ENCODE data around the gene ZNF343. TPM values are rescaled to one million over a fixed set of nuclear protein-coding genes. Genes with fewer than 3 reads are reported as not detected.

ZNF343 gene
- total and polyA plus RNA-seq, 2 donors (not counting 3 experiments of a cell fraction or from before 2014, with no cell fraction given), result 4.7 to 7.9 TPM

DNA sequence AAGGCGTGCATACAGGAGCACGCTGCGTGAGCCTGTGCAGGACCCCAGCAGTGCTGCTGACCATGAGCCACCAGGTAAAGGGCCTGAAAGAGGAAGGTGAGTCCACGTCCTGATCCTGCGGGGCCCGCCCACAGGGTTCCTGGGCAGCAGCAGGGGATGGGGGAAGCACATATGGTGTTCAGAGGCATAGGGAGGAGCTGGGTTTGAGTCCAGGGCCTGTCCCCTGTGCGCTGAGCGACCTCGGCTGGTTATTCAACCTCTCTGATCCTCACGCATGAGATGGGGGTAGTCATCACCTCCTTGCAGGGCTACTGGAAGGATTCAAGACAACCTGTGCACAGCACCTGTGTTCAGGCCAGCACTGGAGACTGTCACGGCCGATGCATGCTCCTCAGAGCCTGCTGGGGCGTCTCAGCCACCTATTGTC is 27.9 kb upstream of the ZNF343 start, which contains the start of gene TMC2:
Gene TMC2, plus strand, starts transcription at position 14 of the 427 bp plus-strand sequence. Its CDS starts 49 bp downstream, at position 63.
- TF ChIP-seq POLR2A (IDR thresholded peaks at IDR 0.05; ENCODE audit: low read depth, low read length), result no peak
- TF ChIP-seq EZH2 (IDR thresholded peaks at IDR 0.05; ENCODE audit: borderline replicate concordance, low read depth, low read length, severe bottlenecking), result no peak
- TF ChIP-seq, protein P1, sequence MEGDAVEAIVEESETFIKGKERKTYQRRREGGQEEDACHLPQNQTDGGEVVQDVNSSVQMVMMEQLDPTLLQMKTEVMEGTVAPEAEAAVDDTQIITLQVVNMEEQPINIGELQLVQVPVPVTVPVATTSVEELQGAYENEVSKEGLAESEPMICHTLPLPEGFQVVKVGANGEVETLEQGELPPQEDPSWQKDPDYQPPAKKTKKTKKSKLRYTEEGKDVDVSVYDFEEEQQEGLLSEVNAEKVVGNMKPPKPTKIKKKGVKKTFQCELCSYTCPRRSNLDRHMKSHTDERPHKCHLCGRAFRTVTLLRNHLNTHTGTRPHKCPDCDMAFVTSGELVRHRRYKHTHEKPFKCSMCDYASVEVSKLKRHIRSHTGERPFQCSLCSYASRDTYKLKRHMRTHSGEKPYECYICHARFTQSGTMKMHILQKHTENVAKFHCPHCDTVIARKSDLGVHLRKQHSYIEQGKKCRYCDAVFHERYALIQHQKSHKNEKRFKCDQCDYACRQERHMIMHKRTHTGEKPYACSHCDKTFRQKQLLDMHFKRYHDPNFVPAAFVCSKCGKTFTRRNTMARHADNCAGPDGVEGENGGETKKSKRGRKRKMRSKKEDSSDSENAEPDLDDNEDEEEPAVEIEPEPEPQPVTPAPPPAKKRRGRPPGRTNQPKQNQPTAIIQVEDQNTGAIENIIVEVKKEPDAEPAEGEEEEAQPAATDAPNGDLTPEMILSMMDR (IDR thresholded peaks at IDR 0.05; ENCODE audit: extremely low read depth in 1 of 2, insufficient read depth in 1 of 2, low read depth in 1 of 2, low read length in 2 of 2), result no peak
- dilution Hi-C loops (cut with MboI; ENCODE audit: extremely low pct_ligation_motif_present, low sequenced_read_pairs) (no loop called here), intact Hi-C loops (cut with micrococcal nuclease) (no loop called here)
- Histone ChIP-seq H3K27ac (ENCODE audit: insufficient read depth, low read depth, low read length) (no peak within 1 kb of the TSS), H3K79me2 (ENCODE audit: control insufficient read depth, insufficient read depth, low read length) (no peaks in the 10 kb centered on the region), H2AFZ (ENCODE audit: low read depth, low read length) (no peak within 1 kb of the TSS), H3K9me3 (replicated peaks; ENCODE audit: control insufficient read depth, insufficient read depth, low read length) (no peaks in the 10 kb centered on the region), H3K36me3 (ENCODE audit: control insufficient read depth in 2 of 2, extremely low read depth in 1 of 2, insufficient read depth in 2 of 2, low read length in 2 of 2) (no peaks in the 10 kb centered on the region), H3K4me2 (ENCODE audit: insufficient read depth, low read length) (no peak within 1 kb of the TSS), H3K4me3 (replicated peaks in 1 of 3; ENCODE audit: insufficient read depth in 1 of 3, low read depth in 1 of 3, low read length in 3 of 3) (no peak within 1 kb of the TSS), H3K27me3 (ENCODE audit: control insufficient read depth in 2 of 2, insufficient read depth in 2 of 2, low read length in 2 of 2) (peaks cover 15 to 16% of the 10 kb centered on the region in 2 experiments), H3K9ac (replicated peaks; ENCODE audit: extremely low read depth, insufficient read depth, low read length) (no peak within 1 kb of the TSS), H4K20me1 (replicated peaks; ENCODE audit: control insufficient read depth, extremely low read depth, insufficient read depth, low read length) (no peaks in the 10 kb centered on the region), H3K4me1 (ENCODE audit: control insufficient read depth, extremely low read depth, insufficient read depth, low read length) (no peaks in the 10 kb centered on the region), H3K9me1 (replicated peaks; ENCODE audit: control insufficient read depth, extremely low read depth, insufficient read depth, low read length) (no peaks in the 10 kb centered on the region)
- FAIRE-seq, result no peak
- no TSS peak for BruUV-seq (replicated peaks)
- POLR2A ChIA-PET, result no interaction called here
- no peak for DNase-seq (ENCODE audit: low read depth, low spot score)
- CTCF ChIA-PET, result interaction anchor here (4.4 kb wide), 1 partner anchor 14 kb away, joined by 19 read pairs; no protein-coding TSS in a partner anchor

DNA sequence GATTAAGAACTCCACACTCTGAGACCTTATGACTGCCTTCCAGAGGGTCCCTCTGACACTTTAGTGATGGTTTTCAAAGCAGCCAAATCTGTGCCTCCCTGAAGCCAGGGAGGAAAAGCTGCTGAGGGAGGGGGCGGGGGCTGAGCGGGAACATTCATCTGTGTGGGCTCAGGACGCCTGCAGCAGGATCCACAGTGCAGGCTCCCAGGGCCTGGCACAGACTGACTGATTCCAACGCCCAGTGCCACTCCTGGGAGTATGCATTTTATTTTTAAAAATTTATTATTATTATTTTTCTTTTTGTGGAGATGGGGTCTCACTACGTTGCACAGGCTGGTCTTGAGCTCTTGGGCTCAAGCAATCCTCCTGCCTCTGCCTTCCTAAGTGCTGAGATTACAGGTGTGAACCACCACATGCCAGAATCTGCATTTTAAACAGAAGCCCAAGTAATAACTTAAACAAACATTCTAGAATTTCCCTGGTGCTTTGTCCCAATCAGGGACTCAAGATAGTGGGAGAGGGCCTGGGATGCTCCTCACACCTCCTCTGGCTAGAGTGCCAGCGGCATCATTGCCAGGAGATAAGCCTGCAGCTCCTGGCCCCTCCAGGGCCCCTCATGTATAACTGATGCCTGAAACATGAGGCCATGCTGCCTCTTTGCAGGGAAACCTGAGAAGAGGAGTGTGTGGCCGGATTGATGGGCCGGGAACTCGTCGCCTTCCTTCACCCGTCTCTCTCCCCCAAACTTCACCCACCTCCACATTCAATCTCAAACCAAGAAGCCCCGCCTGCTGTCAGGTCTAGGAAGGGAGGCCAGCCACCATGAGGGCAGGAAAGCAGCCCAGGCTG is 27.2 kb upstream of the ZNF343 start:
- Histone ChIP-seq H3K27me3 (ENCODE audit: control insufficient read depth in 2 of 2, insufficient read depth in 2 of 2, low read length in 2 of 2) (peaks cover 15 to 16% of the 10 kb centered on the region in 2 experiments), H4K20me1 (replicated peaks; ENCODE audit: control insufficient read depth, extremely low read depth, insufficient read depth, low read length) (no peaks in the 10 kb centered on the region), H3K9ac (replicated peaks; ENCODE audit: extremely low read depth, insufficient read depth, low read length) (no peak overlapping the region), H3K27ac (ENCODE audit: insufficient read depth, low read depth, low read length) (no peak overlapping the region), H3K4me2 (ENCODE audit: insufficient read depth, low read length) (no peak overlapping the region), H3K4me1 (ENCODE audit: control insufficient read depth, extremely low read depth, insufficient read depth, low read length) (no peaks in the 10 kb centered on the region), H3K79me2 (ENCODE audit: control insufficient read depth, insufficient read depth, low read length) (no peaks in the 10 kb centered on the region), H3K9me3 (replicated peaks; ENCODE audit: control insufficient read depth, insufficient read depth, low read length) (no peaks in the 10 kb centered on the region), H3K4me3 (replicated peaks in 1 of 3; ENCODE audit: insufficient read depth in 1 of 3, low read depth in 1 of 3, low read length in 3 of 3) (no peak overlapping the region), H2AFZ (ENCODE audit: low read depth, low read length) (no peak overlapping the region), H3K36me3 (ENCODE audit: control insufficient read depth in 2 of 2, extremely low read depth in 1 of 2, insufficient read depth in 2 of 2, low read length in 2 of 2) (no peaks in the 10 kb centered on the region), H3K9me1 (replicated peaks; ENCODE audit: control insufficient read depth, extremely low read depth, insufficient read depth, low read length) (no peaks in the 10 kb centered on the region)
- no TSS peak for BruUV-seq (replicated peaks)
- no peak for TF ChIP-seq POLR2A (IDR thresholded peaks at IDR 0.05; ENCODE audit: low read depth, low read length)
- no peak for TF ChIP-seq JUN (IDR thresholded peaks at IDR 0.05; ENCODE audit: borderline replicate concordance, insufficient read depth, insufficient read length, low read depth)
- no peak for TF ChIP-seq FOS (IDR thresholded peaks at IDR 0.05; ENCODE audit: borderline replicate concordance, insufficient read depth, low read length)
- TF ChIP-seq, protein P2, sequence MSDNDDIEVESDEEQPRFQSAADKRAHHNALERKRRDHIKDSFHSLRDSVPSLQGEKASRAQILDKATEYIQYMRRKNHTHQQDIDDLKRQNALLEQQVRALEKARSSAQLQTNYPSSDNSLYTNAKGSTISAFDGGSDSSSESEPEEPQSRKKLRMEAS (IDR thresholded peaks at IDR 0.05; ENCODE audit: insufficient read depth, insufficient read length), result no peak
- TF ChIP-seq, protein P1 (IDR thresholded peaks at IDR 0.05; ENCODE audit: extremely low read depth in 1 of 2, insufficient read depth in 1 of 2, low read depth in 1 of 2, low read length in 2 of 2), result no peak
- no peak for TF ChIP-seq EZH2 (IDR thresholded peaks at IDR 0.05; ENCODE audit: borderline replicate concordance, low read depth, low read length, severe bottlenecking)
- TF ChIP-seq GATA2 (IDR thresholded peaks at IDR 0.05; ENCODE audit: insufficient read depth, insufficient read length, low read depth, low read length), result no peak
- no peak for TF ChIP-seq POLR2AphosphoS5 (IDR thresholded peaks at IDR 0.05; ENCODE audit: insufficient read depth, low read depth, low read length)
- no peak for TF ChIP-seq MYC (IDR thresholded peaks at IDR 0.05; ENCODE audit: low read depth, low read length)
- CTCF ChIA-PET, result interaction anchor here (2.1 to 4.4 kb wide), 2 partner anchors 11 to 14 kb away, joined by 5 to 19 read pairs; no protein-coding TSS in a partner anchor
- no peak for FAIRE-seq
- dilution Hi-C loops (cut with MboI; ENCODE audit: extremely low pct_ligation_motif_present, low sequenced_read_pairs) (no loop called here), intact Hi-C loops (cut with micrococcal nuclease) (no loop called here)
- DNase-seq (ENCODE audit: low read depth, low spot score), result no peak
- POLR2A ChIA-PET, result no interaction called here
